Neutrophil (primary cell): ENCODE results near the gene OR13J1.

Source experiments
- H3K27ac ChIP-seq: fragments of 200-600 bp; sonication (generic); 2 replicates; pipeline ENCODE4 v1.5.1; 2016; ENCODE audit warnings: mild to moderate bottlenecking, moderate library complexity
- H3K27me3 ChIP-seq: fragments of 200-600 bp; sonication (generic); 2 replicates; pipeline ENCODE4 v1.6.0; 2016; ENCODE audit warnings: mild to moderate bottlenecking
- H3K36me3 ChIP-seq: fragments of 200-600 bp; sonication (generic); 2 replicates; pipeline ENCODE4 v1.5.1; 2017
- H3K4me1 ChIP-seq, 2 experiments: fragments of 200-600 bp in 1 of 2; sonication (generic) in 1 of 2; 1 replicate in 1 of 2; 2 replicates in 1 of 2; pipeline versions ENCODE4 v1.5.1 to v1.6.1; 2013 to 2016; ENCODE audit warnings: low read depth in 1 of 2, low read length in 1 of 2, mild to moderate bottlenecking in 1 of 2, moderate library complexity in 1 of 2; ENCODE audit not compliant: control insufficient read depth in 1 of 2, insufficient read depth in 1 of 2
- H3K4me3 ChIP-seq, 2 experiments: fragments of 200-600 bp in 1 of 2; sonication (generic) in 1 of 2; 1 replicate in 1 of 2; 2 replicates in 1 of 2; pipeline ENCODE4 v1.5.1; 2013 to 2016; ENCODE audit warnings: low read depth in 1 of 2, low read length in 1 of 2, mild to moderate bottlenecking in 1 of 2, moderate library complexity in 1 of 2
- H3K9me3 ChIP-seq: fragments of 200-600 bp; sonication (generic); 2 replicates; pipeline ENCODE4 v1.5.1; 2016
- CTCF ChIP-seq: fragments of 200-600 bp; sonication (generic); IDR thresholded peaks from 2 replicates; pipeline ENCODE4 v1.5.1; 2016; ENCODE audit warnings: antibody characterized with exemption

Gene OR13J1

GRCh38 chr9:35856206-35856605 lies 14.0 kb downstream of the OR13J1 start:
- no peaks in the 10 kb centered on the region for H3K9me3 ChIP-seq
- H3K27ac ChIP-seq = no peak overlapping the region
- H3K27me3 ChIP-seq = peaks cover 100% of the 10 kb centered on the region
- no peak for TF ChIP-seq CTCF
- no peaks in the 10 kb centered on the region for H3K4me1 ChIP-seq
- H3K4me3 ChIP-seq = no peak overlapping the region
- H3K36me3 ChIP-seq = no peaks in the 10 kb centered on the region

GRCh38 chr9:35854091-35854762 lies 16.0 kb downstream of the OR13J1 start:
- H3K27me3 ChIP-seq = peaks cover 100% of the 10 kb centered on the region
- no peaks in the 10 kb centered on the region for H3K36me3 ChIP-seq
- TF ChIP-seq CTCF = no peak
- no peaks in the 10 kb centered on the region for H3K4me1 ChIP-seq
- no peak overlapping the region for H3K27ac ChIP-seq
- no peaks in the 10 kb centered on the region for H3K9me3 ChIP-seq
- H3K4me3 ChIP-seq = no peak overlapping the region

GRCh38 chr9:35852876-35853865 lies 17.0 kb downstream of the OR13J1 start:
- no peaks in the 10 kb centered on the region for H3K36me3 ChIP-seq
- peaks cover 100% of the 10 kb centered on the region for H3K27me3 ChIP-seq
- no peaks in the 10 kb centered on the region for H3K4me1 ChIP-seq
- no peak overlapping the region for H3K27ac ChIP-seq
- TF ChIP-seq CTCF = no peak
- no peak overlapping the region for H3K4me3 ChIP-seq
- H3K9me3 ChIP-seq = no peaks in the 10 kb centered on the region

GRCh38 chr9:35852267-35852815 lies 17.9 kb downstream of the OR13J1 start:
- H3K27ac ChIP-seq = no peak overlapping the region
- no peak overlapping the region for H3K4me3 ChIP-seq
- TF ChIP-seq CTCF = no peak
- no peaks in the 10 kb centered on the region for H3K4me1 ChIP-seq
- no peaks in the 10 kb centered on the region for H3K36me3 ChIP-seq
- H3K27me3 ChIP-seq = peaks cover 100% of the 10 kb centered on the region
- H3K9me3 ChIP-seq = no peaks in the 10 kb centered on the region

GRCh38 chr9:35847792-35848572 lies 22.2 kb downstream of the OR13J1 start:
- no peak for TF ChIP-seq CTCF
- no peaks in the 10 kb centered on the region for H3K9me3 ChIP-seq
- peaks cover 38 to 41% of the 10 kb centered on the region in 2 experiments for H3K4me1 ChIP-seq
- H3K27me3 ChIP-seq = peaks cover 76% of the 10 kb centered on the region
- H3K36me3 ChIP-seq = no peaks in the 10 kb centered on the region
- no peak overlapping the region for H3K27ac ChIP-seq
- H3K4me3 ChIP-seq = no peak overlapping the region
